GM18873 (cell line): Measurements from ENCODE around the gene CTNNA1.

Experiments used
- ATAC-seq: cut with Tn5 transposase; IDR thresholded peaks from one replicate; pipeline ENCODE4 v1.9.1; 2021; ENCODE audit warnings: mild to moderate bottlenecking, moderate library complexity, moderate number of reproducible peaks; ENCODE audit not compliant: unreplicated experiment, low FRiP score

Gene CTNNA1

GRCh38 chr5:138878437-138879235 lies 125.4 kb downstream of the CTNNA1 start:
- no peak for ATAC-seq

DNA sequence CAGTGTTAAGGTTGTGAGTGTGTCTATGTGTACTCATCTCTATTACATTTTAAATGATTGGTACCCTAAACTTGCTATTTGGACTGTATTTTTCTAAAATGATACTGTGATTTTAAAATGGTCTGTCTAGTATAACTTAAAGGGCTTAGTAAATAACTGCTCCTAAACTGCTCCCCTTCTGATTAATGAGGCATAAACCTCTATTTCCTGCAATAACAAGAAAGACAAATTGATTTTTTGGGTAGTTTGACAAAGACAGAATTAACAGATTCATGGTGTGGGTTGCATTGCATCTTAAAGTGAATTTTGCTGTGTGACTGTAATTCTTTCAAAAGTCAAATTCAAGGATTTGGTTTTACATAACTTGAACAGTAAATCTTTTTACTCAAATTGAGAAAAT lies 130.0 kb downstream of the CTNNA1 start:
- ATAC-seq: no peak

- no peak for ATAC-seq
Observed at GRCh38 chr5:138884094-138884493, 130.9 kb downstream of the CTNNA1 start.

- no peak for ATAC-seq
Observed at GRCh38 chr5:138884554-138884953, 131.3 kb downstream of the CTNNA1 start.

- ATAC-seq: no peak
Observed at GRCh38 chr5:138889994-138890393, 136.8 kb downstream of the CTNNA1 start.

- no peak for ATAC-seq
Observed at GRCh38 chr5:138890644-138891043, 137.4 kb downstream of the CTNNA1 start.

DNA sequence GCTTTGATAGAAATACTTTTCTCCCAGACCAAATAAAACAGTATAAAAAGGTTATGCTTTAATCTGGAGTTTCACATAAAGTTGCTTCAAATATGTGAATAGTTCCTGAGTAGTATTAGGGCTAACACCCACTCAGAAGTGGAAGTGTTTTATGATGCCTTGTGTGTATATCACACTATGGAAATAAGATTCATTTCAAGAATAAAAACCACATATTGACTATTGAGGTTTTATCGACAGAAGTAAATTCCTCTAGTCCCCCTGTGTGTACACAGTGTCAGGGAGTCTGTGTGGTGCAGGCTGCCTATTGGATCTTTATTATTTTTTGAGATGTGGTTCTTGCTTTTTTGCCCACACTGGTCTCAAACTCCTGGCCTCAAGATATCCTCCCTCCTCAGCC lies 142.7 kb downstream of the CTNNA1 start:
- ATAC-seq: no peak

GRCh38 chr5:138898299-138898698 lies 145.1 kb downstream of the CTNNA1 start:
- ATAC-seq: no peak

DNA sequence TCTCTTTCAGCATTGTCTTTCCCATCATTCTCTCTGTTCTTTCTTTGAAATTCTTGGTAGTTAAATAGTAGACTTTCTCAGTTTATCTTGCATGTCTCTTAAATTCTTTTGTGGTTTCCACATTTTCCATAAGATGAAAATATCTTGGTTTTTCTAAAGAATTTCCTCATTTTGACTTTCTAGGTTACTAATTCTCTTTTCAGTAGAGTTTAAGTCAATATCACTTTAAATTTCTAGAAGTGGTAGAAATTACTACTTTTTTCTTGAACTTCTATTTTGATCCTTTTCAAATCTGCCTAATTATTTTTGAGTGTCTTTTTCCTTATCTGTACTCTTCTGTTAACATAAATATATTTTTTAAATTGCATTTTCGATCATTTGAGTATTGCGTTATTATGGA lies 145.5 kb downstream of the CTNNA1 start:
- ATAC-seq: no peak

GRCh38 chr5:138900281-138900965 lies 147.2 kb downstream of the CTNNA1 start:
- no peak for ATAC-seq

GRCh38 chr5:138901716-138902115 lies 148.5 kb downstream of the CTNNA1 start:
- ATAC-seq: no peak

- no peak for ATAC-seq
Observed at GRCh38 chr5:138903130-138903775, 150.0 kb downstream of the CTNNA1 start.

DNA sequence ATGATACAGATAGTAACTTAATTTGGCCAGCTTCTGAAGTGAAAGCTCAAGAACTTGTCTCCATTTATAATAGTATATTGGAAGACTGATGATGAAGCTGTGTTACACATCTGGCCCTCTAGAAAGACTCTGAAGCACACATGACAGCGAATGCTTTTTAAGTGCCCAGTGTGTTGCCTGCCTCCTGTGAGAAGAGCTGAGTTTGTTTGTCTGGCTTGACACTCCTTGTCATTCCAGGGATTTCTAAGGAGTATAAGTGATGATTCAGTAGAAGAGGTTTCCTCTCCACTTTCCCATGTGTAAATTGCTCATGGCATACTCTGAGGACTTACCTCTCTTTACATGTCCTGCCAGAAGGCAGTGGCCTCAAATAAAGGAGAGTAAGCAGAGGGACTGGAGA lies 152.3 kb downstream of the CTNNA1 start:
- no peak for ATAC-seq

DNA sequence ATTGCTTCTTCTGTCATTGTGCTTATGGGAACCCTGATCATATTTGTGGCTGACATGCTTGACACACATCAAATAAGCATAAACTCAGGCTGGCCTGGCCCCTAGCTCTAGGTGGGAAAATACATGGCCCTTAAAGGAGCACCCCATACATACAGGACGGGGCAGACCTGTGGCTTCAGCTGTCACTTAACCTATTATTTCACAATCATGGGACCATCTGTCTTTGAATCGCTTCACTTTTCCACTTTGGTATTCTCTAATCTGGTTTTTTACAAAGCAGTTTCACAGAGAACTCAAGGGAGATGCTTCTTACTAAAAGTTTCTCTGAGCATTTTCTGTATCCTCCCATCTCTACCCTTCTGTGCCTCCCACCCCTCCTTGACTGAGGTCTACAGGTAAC lies 156.5 kb downstream of the CTNNA1 start:
- no peak for ATAC-seq

DNA sequence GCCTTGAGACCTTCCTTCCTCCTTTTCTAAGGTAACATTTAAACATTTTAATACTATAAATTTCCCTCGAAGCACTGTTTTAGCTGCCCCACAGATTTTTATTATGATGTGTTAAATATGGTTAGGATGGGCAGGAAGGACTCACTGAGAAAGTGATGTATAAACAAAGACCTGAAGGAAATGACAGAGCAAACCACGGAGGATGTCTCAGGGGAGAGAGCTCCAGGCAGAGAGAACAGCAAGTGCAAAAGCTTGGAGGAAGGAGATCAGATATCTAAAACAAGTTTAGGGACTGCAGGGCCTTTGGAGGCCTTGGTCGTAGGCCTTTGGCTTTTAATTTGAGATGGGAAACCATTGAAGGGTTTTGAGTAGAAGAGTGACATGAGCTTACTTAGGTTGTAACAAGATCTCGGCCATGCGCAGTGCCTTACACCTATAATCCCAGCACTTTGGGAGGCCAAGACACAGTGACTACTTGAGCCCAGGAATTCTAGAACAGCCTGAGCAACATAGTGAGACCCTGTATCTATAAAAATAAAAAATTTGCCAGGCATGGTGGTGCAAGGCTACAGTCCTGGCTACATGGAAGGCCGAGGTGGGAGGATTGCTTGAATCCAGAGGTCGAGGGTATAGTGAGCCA lies 157.4 kb downstream of the CTNNA1 start:
- ATAC-seq: no peak

DNA sequence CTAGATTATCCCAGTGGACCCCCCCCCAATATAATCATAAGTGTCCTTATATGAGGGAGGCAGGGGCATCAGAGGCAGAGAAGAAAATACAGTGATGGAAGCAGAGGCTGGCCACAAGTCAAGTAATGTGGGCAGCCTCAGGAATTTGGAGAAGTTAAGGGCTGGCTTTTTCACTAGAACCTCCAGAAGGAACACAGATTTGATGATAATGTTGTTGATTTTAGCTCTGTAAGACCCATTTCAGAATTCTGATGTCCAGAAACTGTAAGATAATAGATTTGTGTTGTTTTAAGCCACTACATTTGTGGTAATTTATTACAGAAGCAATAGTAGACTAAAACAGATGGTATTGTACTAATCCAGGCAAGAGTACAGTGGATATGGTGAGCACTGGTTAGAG lies 158.2 kb downstream of the CTNNA1 start:
- no peak for ATAC-seq

DNA sequence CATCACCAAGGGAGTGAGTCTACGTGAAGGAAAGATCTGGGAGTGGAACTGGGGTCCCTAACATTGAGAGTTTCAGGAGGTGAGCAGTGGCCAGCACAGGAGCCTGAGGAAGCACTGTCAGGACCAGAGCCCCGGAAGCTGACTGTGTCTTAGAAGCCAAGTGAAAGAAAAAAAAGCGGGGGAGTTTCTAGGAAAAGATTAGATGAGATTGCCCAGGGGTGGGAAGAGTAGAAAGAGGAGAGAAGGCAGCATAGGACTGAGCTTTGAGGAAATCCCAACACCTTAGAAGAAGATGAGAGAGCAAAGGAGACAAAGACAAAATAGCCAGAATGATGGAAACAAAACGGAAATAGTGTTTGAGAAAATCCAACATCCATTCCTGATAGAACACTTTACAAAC lies 158.9 kb downstream of the CTNNA1 start:
- no peak for ATAC-seq

GRCh38 chr5:138913773-138914172 lies 160.5 kb downstream of the CTNNA1 start:
- no peak for ATAC-seq

- ATAC-seq: no peak
Observed at GRCh38 chr5:138914338-138914737, 161.1 kb downstream of the CTNNA1 start.

- no peak for ATAC-seq
Observed at GRCh38 chr5:138918686-138919085, 165.5 kb downstream of the CTNNA1 start.

DNA sequence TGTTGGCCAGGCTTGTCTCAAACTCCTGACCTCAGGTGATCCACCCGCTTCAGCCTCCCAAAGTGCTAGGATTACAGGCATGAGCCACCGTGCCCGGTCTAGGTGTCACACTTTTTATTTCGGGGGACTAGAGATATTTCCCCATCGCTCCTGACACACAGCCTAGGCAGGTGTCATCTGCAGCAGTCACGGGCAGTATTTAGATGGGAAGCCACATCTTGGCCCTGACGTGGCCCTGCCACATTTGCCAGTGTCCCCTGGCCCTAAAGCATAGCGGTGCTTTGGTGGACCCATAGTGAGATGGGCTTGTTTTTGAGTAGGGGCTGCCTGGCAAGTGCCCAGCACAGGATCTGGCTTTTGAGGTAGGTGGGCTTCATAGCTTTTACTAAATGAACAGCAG lies 167.0 kb downstream of the CTNNA1 start:
- no peak for ATAC-seq
